Esophagus muscularis mucosa (tissue), 4 donors: Measurements from ENCODE around the gene ZNF835. TPM values are rescaled to one million over a fixed set of nuclear protein-coding genes. Genes with fewer than 3 reads are reported as not detected.

ENCODE experiments used
- DNase-seq: peaks from one replicate; pipeline ENCODE4 v3.0.0-alpha.2; 2017; ENCODE audit errors: extremely low spot score
- H3K27ac ChIP-seq, 4 donors: fragments of 200-600 bp; sonication (generic); replicated peaks in 1 of 4; 1 replicate in 3 of 4; 2 replicates in 1 of 4; pipeline ENCODE4 v1.5.1; 2016 to 2019; ENCODE audit warnings: mild to moderate bottlenecking in 1 of 4
- H3K27me3 ChIP-seq, 4 donors: fragments of 200-600 bp; sonication (generic); one replicate each; pipeline versions ENCODE4 v1.5.1 to v1.6.0; 2016 to 2019
- H3K36me3 ChIP-seq, 4 donors: fragments of 200-600 bp; sonication (generic); one replicate each; pipeline ENCODE4 v1.5.1; 2016 to 2019
- H3K4me1 ChIP-seq, 4 donors: fragments of 200-600 bp; sonication (generic); one replicate each; pipeline ENCODE4 v1.5.1; 2016 to 2019
- H3K4me3 ChIP-seq, 4 donors: fragments of 200-600 bp; sonication (generic); 1 replicate in 2 of 4; 2 replicates in 2 of 4; pipeline ENCODE4 v1.5.1; 2016 to 2019; ENCODE audit warnings: mild to moderate bottlenecking in 4 of 4, moderate library complexity in 1 of 4
- H3K9me3 ChIP-seq, 4 donors: fragments of 200-600 bp; sonication (generic); 1 replicate in 3 of 4; 2 replicates in 1 of 4; pipeline ENCODE4 v1.5.1; 2016 to 2019
- CTCF ChIP-seq, 3 experiments: fragments of 200-600 bp in 2 of 3; fragments of 450-650 bp in 1 of 3; sonication (generic) in 2 of 3; IDR thresholded peaks; one replicate each; pipeline ENCODE4 v1.5.1; 2017 to 2019; ENCODE audit warnings: antibody characterized with exemption in 3 of 3, mild to moderate bottlenecking in 2 of 3, moderate library complexity in 1 of 3
- EP300 ChIP-seq: sonication (generic); formaldehyde crosslinking; IDR thresholded peaks from one replicate; pipeline ENCODE4 v1.6.1; 2017; ENCODE audit warnings: antibody characterized with exemption
- POLR2A ChIP-seq: fragments of 450-650 bp; IDR thresholded peaks from one replicate; pipeline ENCODE4 v1.6.1; 2017; ENCODE audit warnings: antibody characterized with exemption, moderate library complexity, mild to moderate bottlenecking, low read depth
- POLR2AphosphoS5 ChIP-seq, 2 donors: sonication (generic); formaldehyde crosslinking; IDR thresholded peaks; one replicate each; pipeline ENCODE4 v1.6.1; 2017; ENCODE audit warnings: antibody characterized with exemption in 2 of 2
- WGBS: methylation state at CpG from one replicate; pipeline ENCODE4 v1.1.5; 2018; 5-methylcytosine and 5-hydroxymethylcytosine counted together
- intact Hi-C: fragments of 100-400 bp; cut with DNase I; formaldehyde crosslinking; loops from one replicate; pipeline ENCODE4 v1.15.1; 2023
- total RNA-seq, 4 donors: library from RNA; depleted of rRNA; stranded (reverse); fragments of >200 nt; gene quantifications; one replicate each; pipeline versions ENCODE4 v1.1.0 to v1.2.1, GENCODE V29; 2016

The ZNF835 gene
- total RNA-seq, 4 donors from 2014 or later: 3.0 to 11.4 (median 6.7) TPM

- DNase-seq: no peak
- intact Hi-C loops: no loop called here
- peaks cover 12 to 16% (median 15%) of the 10 kb centered on the region in 4 donors for H3K36me3 ChIP-seq
- peaks cover 17 to 20% (median 19%) of the 10 kb centered on the region in 4 donors for H3K4me1 ChIP-seq
- H3K27ac ChIP-seq: no peak overlapping the region
- no peak overlapping the region for H3K4me3 ChIP-seq
- WGBS: 85% methylated on average over 9 of the region's 9 CpGs
- no peak for TF ChIP-seq POLR2A
- TF ChIP-seq CTCF (IDR thresholded peaks at IDR 0.05): no peak
- no peak for TF ChIP-seq EP300
- peaks cover 0 to 5% (median 0%) of the 10 kb centered on the region in 4 donors for H3K9me3 ChIP-seq
- H3K27me3 ChIP-seq: no peaks in the 10 kb centered on the region
These were observed 2.9 kb downstream of the ZNF835 start for GRCh38 chr19:56668676-56669075.

GRCh38 chr19:56667311-56667870 lies 4.2 kb downstream of the ZNF835 start:
- H3K36me3 ChIP-seq: peaks cover 13 to 29% (median 24%) of the 10 kb centered on the region in 4 donors
- no peak for DNase-seq
- 65% methylated on average over 5 of the region's 6 CpGs for WGBS
- H3K27me3 ChIP-seq: no peaks in the 10 kb centered on the region
- H3K9me3 ChIP-seq: peaks cover 0 to 5% (median 0%) of the 10 kb centered on the region in 4 donors
- no peak overlapping the region for H3K27ac ChIP-seq
- H3K4me3 ChIP-seq: no peak overlapping the region
- H3K4me1 ChIP-seq: peaks cover 16 to 20% (median 19%) of the 10 kb centered on the region in 4 donors
- TF ChIP-seq POLR2AphosphoS5 (IDR thresholded peaks at IDR 0.05) (no peak), EP300 (no peak), POLR2A (no peak), CTCF (IDR thresholded peaks at IDR 0.05) (no peak)
- intact Hi-C loops: no loop called here

GRCh38 chr19:56664511-56664910 lies 7.0 kb downstream of the ZNF835 start:
- intact Hi-C loops: no loop called here
- no peak for DNase-seq
- H3K9me3 ChIP-seq: peaks cover 0 to 5% (median 0%) of the 10 kb centered on the region in 4 donors
- peaks cover 13 to 35% (median 25%) of the 10 kb centered on the region in 4 donors for H3K36me3 ChIP-seq
- no peaks in the 10 kb centered on the region for H3K27me3 ChIP-seq
- peaks cover 0 to 9% (median 9%) of the 10 kb centered on the region in 4 donors for H3K4me1 ChIP-seq
- no peak overlapping the region for H3K27ac ChIP-seq
- 90% methylated on average over 4 of the region's 43 CpGs for WGBS
- TF ChIP-seq POLR2A (no peak), CTCF (IDR thresholded peaks at IDR 0.05) (no peak), EP300 (no peak), POLR2AphosphoS5 (IDR thresholded peaks at IDR 0.05) (no peak)
- no peak overlapping the region for H3K4me3 ChIP-seq

GRCh38 chr19:56663931-56664500 lies 7.5 kb downstream of the ZNF835 start:
- Histone ChIP-seq H3K36me3 (peaks cover 13 to 35% (median 25%) of the 10 kb centered on the region in 4 donors), H3K9me3 (peaks cover 0 to 5% (median 0%) of the 10 kb centered on the region in 4 donors), H3K27ac (no peak overlapping the region), H3K4me3 (no peak overlapping the region), H3K4me1 (peaks cover 0 to 9% (median 9%) of the 10 kb centered on the region in 4 donors), H3K27me3 (no peaks in the 10 kb centered on the region)
- no peak for DNase-seq
- TF ChIP-seq POLR2A (no peak), EP300 (no peak), POLR2AphosphoS5 (IDR thresholded peaks at IDR 0.05) (no peak), CTCF (IDR thresholded peaks at IDR 0.05) (no peak)
- intact Hi-C loops: no loop called here
- 81% methylated on average over 54 of the region's 60 CpGs for WGBS
